CD4-positive, CD25-positive, alpha-beta regulatory T cell (primary cell): ENCODE data around the gene NEGR1. TPM values are rescaled to one million over a fixed set of nuclear protein-coding genes. Genes with fewer than 3 reads are reported as not detected.

Source experiments
- ATAC-seq, 2 donors: fragments of 150-1000 bp; cut with Tn5 transposase; one replicate each; pipeline ENCODE4 v1.10.0; 2021; ENCODE audit warnings: low read depth in 2 of 2, moderate number of reproducible peaks in 2 of 2, moderate library complexity in 1 of 2
- DNase-seq, 3 donors: peaks; one replicate each; pipeline versions ENCODE4 v3.0.0 to v3.0.0-alpha.2; 2012 to 2022; ENCODE audit warnings: mixed read lengths in 1 of 3
- H3K27ac ChIP-seq: one replicate; pipeline ENCODE4 v1.7.0; 2013; ENCODE audit warnings: mild to moderate bottlenecking, low read length; ENCODE audit not compliant: insufficient read depth, poor library complexity, severe bottlenecking
- H3K27me3 ChIP-seq: one replicate; pipeline ENCODE4 v1.7.0; 2013; ENCODE audit warnings: low read length; ENCODE audit not compliant: control insufficient read depth, insufficient read depth
- H3K36me3 ChIP-seq: one replicate; pipeline ENCODE4 v1.7.0; 2013; ENCODE audit warnings: mild to moderate bottlenecking, low read length, moderate library complexity; ENCODE audit not compliant: control insufficient read depth, insufficient read depth
- H3K4me1 ChIP-seq: 2 replicates; pipeline ENCODE4 v1.7.0; 2013; ENCODE audit warnings: mild to moderate bottlenecking, low read length; ENCODE audit not compliant: insufficient read depth, control insufficient read depth, poor library complexity, severe bottlenecking
- H3K4me3 ChIP-seq: one replicate; pipeline ENCODE4 v1.7.0; 2013; ENCODE audit warnings: low read depth, mild to moderate bottlenecking, low read length, moderate library complexity
- H3K9me3 ChIP-seq, 2 experiments: 1 replicate in 1 of 2; 2 replicates in 1 of 2; pipeline ENCODE4 v1.7.0; 2013; ENCODE audit warnings: low read length in 2 of 2, mild to moderate bottlenecking in 1 of 2, moderate library complexity in 1 of 2; ENCODE audit not compliant: control insufficient read depth in 2 of 2
- H3K27ac Mint-ChIP-seq, 3 donors: one replicate each; pipeline ENCODE4 v1.8.0; 2020 to 2022; ENCODE audit warnings: mild to moderate bottlenecking in 3 of 3, mixed read lengths in 3 of 3, moderate library complexity in 2 of 3
- H3K27me3 Mint-ChIP-seq: one replicate; pipeline ENCODE4 v1.8.0; 2022; ENCODE audit warnings: mild to moderate bottlenecking, mixed read lengths
- H3K36me3 Mint-ChIP-seq: one replicate; pipeline ENCODE4 v1.8.0; 2020; ENCODE audit warnings: mixed read lengths
- H3K4me1 Mint-ChIP-seq, 4 donors: one replicate each; pipeline ENCODE4 v1.8.0; 2020 to 2022; ENCODE audit warnings: mixed read lengths in 4 of 4, mild to moderate bottlenecking in 1 of 4
- H3K4me3 Mint-ChIP-seq, 4 donors: one replicate each; pipeline ENCODE4 v1.8.0; 2020 to 2022; ENCODE audit warnings: mild to moderate bottlenecking in 4 of 4, mixed read lengths in 4 of 4, moderate library complexity in 3 of 4
- H3K9me3 Mint-ChIP-seq, 7 donors: one replicate each; pipeline ENCODE4 v1.8.0; 2020 to 2022; ENCODE audit warnings: mixed read lengths in 7 of 7, mild to moderate bottlenecking in 3 of 7, moderate library complexity in 2 of 7
- polyA plus RNA-seq, 4 donors: library from polyadenylated mRNA; unstranded; fragments of 300-500 nt; fragmentation: Illumina TruSeq; gene quantifications; one replicate each; pipeline ENCODE4 v1.2.3, GENCODE V29; 2021
- total RNA-seq: library from RNA; stranded (reverse); gene quantifications from one replicate; pipeline ENCODE4 v1.2.3, GENCODE V29; 2022

Gene NEGR1
- total and polyA plus RNA-seq, 5 donors from 2014 or later: not detected

- H3K27me3 ChIP-seq: no peaks in the 10 kb centered on the region
- no peak overlapping the region for H3K27ac ChIP-seq
- H3K4me1 Mint-ChIP-seq: no peaks in the 10 kb centered on the region
- no peaks in the 10 kb centered on the region for H3K27me3 Mint-ChIP-seq
- no peak overlapping the region for H3K4me3 Mint-ChIP-seq
- H3K36me3 Mint-ChIP-seq: no peaks in the 10 kb centered on the region
- H3K27ac Mint-ChIP-seq: no peak overlapping the region
- DNase-seq (no peak), ATAC-seq (no peak)
- no peaks in the 10 kb centered on the region for H3K36me3 ChIP-seq
- H3K9me3 Mint-ChIP-seq: peaks cover 0 to 14% (median 6%) of the 10 kb centered on the region in 7 donors
- no peaks in the 10 kb centered on the region for H3K9me3 ChIP-seq
- H3K4me1 ChIP-seq: no peaks in the 10 kb centered on the region
- H3K4me3 ChIP-seq: no peak overlapping the region
Measured at GRCh38 chr1:71559880-71560279, 722.5 kb downstream of the NEGR1 start.

- Histone ChIP-seq H3K27me3 (no peaks in the 10 kb centered on the region), H3K27ac (no peak overlapping the region), H3K36me3 (no peaks in the 10 kb centered on the region), H3K9me3 (no peaks in the 10 kb centered on the region), H3K4me1 (no peaks in the 10 kb centered on the region), H3K4me3 (no peak overlapping the region)
- H3K4me3 Mint-ChIP-seq: no peak overlapping the region
- H3K36me3 Mint-ChIP-seq: no peaks in the 10 kb centered on the region
- ATAC-seq (no peak), DNase-seq (no peak)
- no peaks in the 10 kb centered on the region for H3K27me3 Mint-ChIP-seq
- no peaks in the 10 kb centered on the region for H3K4me1 Mint-ChIP-seq
- H3K27ac Mint-ChIP-seq: no peak overlapping the region
- H3K9me3 Mint-ChIP-seq: peaks cover 0 to 10% (median 5%) of the 10 kb centered on the region in 7 donors
Measured at GRCh38 chr1:71557138-71557537, 725.2 kb downstream of the NEGR1 start.

DNA sequence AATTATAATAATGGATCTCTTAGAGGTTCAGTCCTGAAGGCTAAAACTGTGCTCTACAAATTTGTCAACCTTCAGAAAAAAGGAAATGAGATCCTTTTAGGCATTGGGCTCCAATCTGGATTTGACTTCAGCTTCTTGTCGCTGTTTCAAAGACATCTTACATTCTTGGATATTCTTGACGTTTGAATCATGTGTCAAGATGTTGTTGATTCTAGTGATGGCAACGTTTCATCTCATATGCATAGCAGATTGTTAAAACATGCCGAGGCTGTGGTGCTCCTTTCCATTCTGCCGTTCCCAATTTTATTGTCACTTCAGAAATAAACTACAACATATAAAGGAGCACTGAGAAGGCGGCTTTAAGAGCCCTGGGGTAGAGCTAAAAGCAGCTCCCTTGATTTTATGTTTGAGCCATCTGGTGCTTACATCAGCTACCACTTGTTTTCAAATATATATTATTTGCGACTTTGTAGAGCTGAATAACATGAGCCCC, 733.9 kb downstream of the NEGR1 start:
- no peaks in the 10 kb centered on the region for H3K36me3 ChIP-seq
- H3K27ac Mint-ChIP-seq: no peak overlapping the region
- no peaks in the 10 kb centered on the region for H3K9me3 ChIP-seq
- H3K4me3 Mint-ChIP-seq: no peak overlapping the region
- no peak for DNase-seq
- no peaks in the 10 kb centered on the region for H3K4me1 ChIP-seq
- peaks cover 0 to 5% (median 1%) of the 10 kb centered on the region in 7 donors for H3K9me3 Mint-ChIP-seq
- no peak overlapping the region for H3K27ac ChIP-seq
- no peaks in the 10 kb centered on the region for H3K36me3 Mint-ChIP-seq
- H3K4me3 ChIP-seq: no peak overlapping the region
- H3K27me3 Mint-ChIP-seq: no peaks in the 10 kb centered on the region
- H3K4me1 Mint-ChIP-seq: no peaks in the 10 kb centered on the region
- ATAC-seq: no peak
- no peaks in the 10 kb centered on the region for H3K27me3 ChIP-seq

DNA sequence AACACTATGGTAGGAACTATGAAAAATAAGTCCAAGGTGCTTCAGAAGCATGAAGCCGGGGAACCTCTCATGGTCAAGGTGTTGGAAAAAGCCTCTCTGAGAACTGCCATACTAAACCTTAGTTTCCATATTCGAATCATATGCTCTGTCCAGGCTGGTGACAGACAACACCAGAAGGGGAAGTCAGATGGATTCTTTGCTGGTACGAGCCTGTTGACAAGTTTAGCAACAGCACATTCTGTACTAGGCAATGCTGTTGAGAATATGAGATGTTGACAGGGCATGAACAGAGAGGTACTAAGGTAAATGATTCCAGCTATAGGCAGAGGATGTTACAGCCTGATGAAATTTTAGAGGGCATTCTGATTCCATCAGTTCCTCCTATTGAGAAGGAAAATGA, 740.2 kb downstream of the NEGR1 start:
- no peaks in the 10 kb centered on the region for H3K36me3 Mint-ChIP-seq
- Histone ChIP-seq H3K9me3 (peaks cover 0 to 4% of the 10 kb centered on the region in 2 experiments), H3K4me1 (no peaks in the 10 kb centered on the region), H3K4me3 (no peak overlapping the region), H3K27ac (no peak overlapping the region), H3K36me3 (no peaks in the 10 kb centered on the region), H3K27me3 (no peaks in the 10 kb centered on the region)
- H3K9me3 Mint-ChIP-seq: peaks cover 0 to 4% (median 2%) of the 10 kb centered on the region in 7 donors
- H3K4me1 Mint-ChIP-seq: no peaks in the 10 kb centered on the region
- DNase-seq (no peak), ATAC-seq (no peak)
- H3K27me3 Mint-ChIP-seq: no peaks in the 10 kb centered on the region
- H3K27ac Mint-ChIP-seq: no peak overlapping the region
- no peak overlapping the region for H3K4me3 Mint-ChIP-seq

DNA sequence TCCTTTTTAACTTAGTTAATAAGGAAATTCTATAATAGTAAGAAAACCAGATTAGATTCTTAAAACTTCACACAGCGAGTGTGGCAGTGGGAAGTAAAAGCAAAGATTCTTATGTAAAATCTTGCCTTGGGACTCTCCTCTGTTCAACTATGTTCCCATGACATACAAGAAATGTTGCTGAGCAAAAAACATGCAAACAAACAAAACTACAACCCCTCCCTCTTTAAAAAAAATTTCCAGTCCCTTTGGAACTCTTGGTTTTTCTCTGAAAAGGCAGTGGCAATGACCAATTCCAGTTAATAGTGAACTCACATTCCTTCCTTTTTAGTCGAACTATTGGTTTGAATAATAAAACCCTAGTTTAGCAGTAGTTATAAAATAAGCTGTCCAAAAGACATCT, 748.4 kb downstream of the NEGR1 start:
- no peak for DNase-seq
- Histone ChIP-seq H3K4me3 (no peak overlapping the region), H3K4me1 (no peaks in the 10 kb centered on the region), H3K36me3 (no peaks in the 10 kb centered on the region), H3K27me3 (no peaks in the 10 kb centered on the region), H3K9me3 (no peaks in the 10 kb centered on the region), H3K27ac (no peak overlapping the region)
- H3K9me3 Mint-ChIP-seq: peaks cover 0 to 5% (median 3%) of the 10 kb centered on the region in 7 donors
- H3K4me3 Mint-ChIP-seq: no peak overlapping the region
- no peaks in the 10 kb centered on the region for H3K27me3 Mint-ChIP-seq
- no peaks in the 10 kb centered on the region for H3K4me1 Mint-ChIP-seq
- ATAC-seq: no peak
- no peaks in the 10 kb centered on the region for H3K36me3 Mint-ChIP-seq
- no peak overlapping the region for H3K27ac Mint-ChIP-seq

DNA sequence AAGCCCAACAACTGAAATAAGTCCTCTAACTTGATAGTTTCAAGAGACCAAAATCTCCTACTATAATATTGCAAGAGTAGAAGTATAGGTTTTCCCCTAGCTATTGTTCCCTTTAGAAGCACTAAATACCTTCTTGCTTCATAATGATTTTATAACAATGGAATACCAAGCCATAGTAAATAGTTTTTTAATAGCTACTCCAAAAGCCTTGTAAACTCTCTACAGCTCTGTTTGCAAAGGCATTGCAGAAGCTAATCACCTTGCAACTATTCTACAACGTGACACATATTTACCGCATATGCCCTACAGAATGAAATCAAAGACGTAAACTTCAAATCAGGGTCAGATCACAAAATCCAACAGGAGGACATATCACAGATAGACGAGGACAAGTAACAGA, 750.0 kb downstream of the NEGR1 start:
- DNase-seq: no peak
- H3K36me3 ChIP-seq: no peaks in the 10 kb centered on the region
- no peak overlapping the region for H3K27ac Mint-ChIP-seq
- no peak overlapping the region for H3K27ac ChIP-seq
- H3K9me3 Mint-ChIP-seq: peaks cover 0 to 4% (median 4%) of the 10 kb centered on the region in 7 donors
- ATAC-seq: no peak
- no peaks in the 10 kb centered on the region for H3K4me1 Mint-ChIP-seq
- H3K27me3 Mint-ChIP-seq: no peaks in the 10 kb centered on the region
- H3K4me3 ChIP-seq: no peak overlapping the region
- H3K9me3 ChIP-seq: no peaks in the 10 kb centered on the region
- no peaks in the 10 kb centered on the region for H3K4me1 ChIP-seq
- no peaks in the 10 kb centered on the region for H3K36me3 Mint-ChIP-seq
- H3K4me3 Mint-ChIP-seq: no peak overlapping the region
- H3K27me3 ChIP-seq: no peaks in the 10 kb centered on the region

GRCh38 chr1:71526824-71527223, 755.5 kb downstream of the NEGR1 start:
- H3K4me3 ChIP-seq: no peak overlapping the region
- no peak for DNase-seq
- H3K27me3 Mint-ChIP-seq: no peaks in the 10 kb centered on the region
- H3K27me3 ChIP-seq: no peaks in the 10 kb centered on the region
- H3K9me3 ChIP-seq: no peaks in the 10 kb centered on the region
- no peak overlapping the region for H3K4me3 Mint-ChIP-seq
- no peaks in the 10 kb centered on the region for H3K4me1 ChIP-seq
- no peaks in the 10 kb centered on the region for H3K36me3 Mint-ChIP-seq
- no peak overlapping the region for H3K27ac Mint-ChIP-seq
- no peak overlapping the region for H3K27ac ChIP-seq
- H3K36me3 ChIP-seq: no peaks in the 10 kb centered on the region
- ATAC-seq: no peak
- H3K4me1 Mint-ChIP-seq: no peaks in the 10 kb centered on the region
- peaks cover 0 to 7% (median 4%) of the 10 kb centered on the region in 7 donors for H3K9me3 Mint-ChIP-seq

DNA sequence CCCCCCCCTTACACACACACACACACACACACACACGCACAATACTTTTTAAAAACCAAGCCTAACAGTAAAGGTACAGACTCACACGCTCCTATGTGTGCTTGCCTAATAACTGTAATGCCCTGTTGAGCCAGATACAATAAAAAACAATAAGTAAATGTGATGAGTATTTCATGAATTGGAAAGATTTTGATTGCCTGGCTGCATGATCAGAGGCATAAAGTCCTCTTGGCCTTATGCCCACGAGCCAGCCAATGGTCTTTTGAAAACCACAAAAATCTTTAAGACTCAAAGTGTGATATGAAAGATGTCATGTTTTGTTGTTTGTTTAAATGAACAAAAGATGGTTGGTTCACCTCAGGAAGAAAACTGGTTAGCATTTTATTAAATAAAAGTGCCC, 759.6 kb downstream of the NEGR1 start:
- Mint-ChIP-seq H3K27me3 (no peaks in the 10 kb centered on the region), H3K9me3 (peaks cover 0 to 7% (median 4%) of the 10 kb centered on the region in 7 donors), H3K4me1 (no peaks in the 10 kb centered on the region), H3K36me3 (no peaks in the 10 kb centered on the region), H3K4me3 (no peak overlapping the region), H3K27ac (no peak overlapping the region)
- H3K27ac ChIP-seq: no peak overlapping the region
- ATAC-seq (no peak), DNase-seq (no peak)
- no peak overlapping the region for H3K4me3 ChIP-seq
- no peaks in the 10 kb centered on the region for H3K36me3 ChIP-seq
- H3K4me1 ChIP-seq: no peaks in the 10 kb centered on the region
- H3K27me3 ChIP-seq: no peaks in the 10 kb centered on the region
- no peaks in the 10 kb centered on the region for H3K9me3 ChIP-seq
